ENCODE measurements around the gene PPM1H. TPM values are rescaled to one million over a fixed set of nuclear protein-coding genes. Genes with fewer than 3 reads are reported as not detected.

Gene PPM1H
- total and polyA plus RNA-seq, 2 of the 8 experiments (the other 6 are each of a cell fraction or from before 2014, with no cell fraction given), result 16.4 to 36.1 TPM

GRCh38 chr12:62934799-62935674 lies at the start of gene PPM1H (continued):
- peak; percentile 73 for TF ChIP-seq CTBP2 (IDR thresholded peaks at IDR 0.05; ENCODE audit: borderline replicate concordance, insufficient read depth, insufficient read length, low read length)
